ENCODE measurements around the gene RFXANK. TPM values are rescaled to one million over a fixed set of nuclear protein-coding genes. Genes with fewer than 3 reads are reported as not detected.

Gene RFXANK
- total RNA-seq, 1 experiment from 2014 or later, result 81.8 TPM

- H3K4me2 ChIP-seq (ENCODE audit: insufficient read depth, insufficient read length, low read length), result no peak overlapping the region
- no peak overlapping the region for H3K14ac ChIP-seq (ENCODE audit: insufficient read depth, low read length)
- H2BK12ac ChIP-seq (ENCODE audit: insufficient read length, low read depth, low read length), result no peak overlapping the region
- no peak overlapping the region for H3K23ac ChIP-seq (ENCODE audit: insufficient read length, low read depth, low read length)
- no peak overlapping the region for H3K4ac ChIP-seq (ENCODE audit: low read depth, low read length)
- H3K9me3 ChIP-seq (ENCODE audit: control insufficient read depth, low read depth, low read length), result peaks cover 4% of the 10 kb centered on the region
- H3K9me3 Mint-ChIP-seq, result peaks cover 17 to 21% of the 10 kb centered on the region in 2 experiments
- H3K79me1 ChIP-seq (ENCODE audit: insufficient read depth, low read depth, low read length, poor library complexity, severe bottlenecking), result no peaks in the 10 kb centered on the region
- TF ChIP-seq CTCF (conservative IDR thresholded peaks at IDR 0.05), result no peak
- H2AFZ ChIP-seq (ENCODE audit: low read length), result no peak overlapping the region
- no peak overlapping the region for H2AK5ac ChIP-seq (ENCODE audit: insufficient read length, low read length)
- H3K9ac ChIP-seq (ENCODE audit: extremely low read depth, insufficient read length, low read length), result no peak overlapping the region
- DNase-seq, result no peak
- H2BK15ac ChIP-seq (ENCODE audit: low read depth, low read length), result no peak overlapping the region
- no peak overlapping the region for H3K27ac ChIP-seq (ENCODE audit: insufficient read length, low read depth, low read length)
- H3K4me3 Mint-ChIP-seq, result no peak overlapping the region; a peak in 1 of 5 replicates
- H4K91ac ChIP-seq (ENCODE audit: insufficient read length, low read depth, low read length), result no peak overlapping the region
- H3K27ac Mint-ChIP-seq, result no peak overlapping the region
- H3K18ac ChIP-seq (ENCODE audit: insufficient read length, low read depth, low read length), result no peak overlapping the region
- H2BK5ac ChIP-seq (ENCODE audit: insufficient read length, low read length), result no peak overlapping the region
- H2BK120ac ChIP-seq (ENCODE audit: low read depth, low read length, poor library complexity, severe bottlenecking), result no peak overlapping the region
- H3K36me3 Mint-ChIP-seq (ENCODE audit: insufficient read depth in 1 of 3, low read depth in 3 of 3), result peaks cover 0 to 4% (median 3%) of the 10 kb centered on the region in 3 experiments; a peak in 3 of 7 replicates
- no peak overlapping the region for H4K8ac ChIP-seq (replicated peaks; ENCODE audit: insufficient read length, low read depth, low read length)
- H3K23me2 ChIP-seq (ENCODE audit: insufficient read length, low read depth, low read length, poor library complexity, severe bottlenecking), result no peaks in the 10 kb centered on the region
- H3K27me3 Mint-ChIP-seq (ENCODE audit: low read depth), result peaks cover 84% of the 10 kb centered on the region
- H2BK20ac ChIP-seq (ENCODE audit: low read depth, low read length, poor library complexity, severe bottlenecking), result no peak overlapping the region
- no CpG with 5 or more reads among the region's 9 CpGs for WGBS (ENCODE audit: extremely low coverage, insufficient read length, low lambda C conversion rate)
- no peaks in the 10 kb centered on the region for H3K27me3 ChIP-seq (ENCODE audit: insufficient read depth, low read length)
- no peaks in the 10 kb centered on the region for H3K4me1 ChIP-seq (ENCODE audit: insufficient read depth, low read length)
- no peak overlapping the region for H4K5ac ChIP-seq (ENCODE audit: insufficient read length, low read depth, low read length)
- H3K79me2 ChIP-seq (ENCODE audit: insufficient read depth, low read length), result no peaks in the 10 kb centered on the region
- no peak overlapping the region for H3T11ph ChIP-seq (ENCODE audit: low read length)
- no peak overlapping the region for H3K56ac ChIP-seq (ENCODE audit: insufficient read length, low read depth, low read length)
- H4K20me1 ChIP-seq (ENCODE audit: control insufficient read depth, insufficient read depth, insufficient read length), result no peaks in the 10 kb centered on the region
- no peaks in the 10 kb centered on the region; a peak in 1 of 4 replicates for H3K4me1 Mint-ChIP-seq
Measured at GRCh38 chr19:19230999-19231398, 38.9 kb downstream of the RFXANK start.
